Epidermal melanocyte (primary cell): Measurements from ENCODE around the gene PDZD4.

ENCODE experiments used
- DNase-seq: peaks from one replicate; pipeline ENCODE4 v3.0.0; 2011; ENCODE audit warnings: low spot score; ENCODE audit not compliant: insufficient read length

PDZD4 gene

DNA sequence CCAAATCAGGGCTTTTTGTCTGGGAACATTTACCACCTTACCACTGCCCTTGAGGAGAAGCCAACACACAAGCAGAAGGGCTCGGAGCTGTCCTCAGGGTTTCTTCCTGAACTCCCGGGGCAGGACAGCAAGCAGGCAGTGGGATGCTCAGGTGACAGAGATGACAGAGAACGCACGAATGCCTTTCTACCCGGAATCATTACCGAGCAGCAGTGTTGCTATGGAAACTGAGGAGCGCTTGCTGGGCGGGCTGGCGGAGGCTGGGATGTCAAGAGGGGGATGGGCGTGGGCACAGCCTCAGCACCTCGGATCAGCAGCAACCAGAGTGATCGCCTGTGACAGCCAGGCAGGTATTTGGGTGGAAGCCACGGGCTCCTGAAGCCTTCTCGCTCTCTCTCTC lies 18.1 kb downstream of the PDZD4 start:
- DNase-seq = no peak

DNA sequence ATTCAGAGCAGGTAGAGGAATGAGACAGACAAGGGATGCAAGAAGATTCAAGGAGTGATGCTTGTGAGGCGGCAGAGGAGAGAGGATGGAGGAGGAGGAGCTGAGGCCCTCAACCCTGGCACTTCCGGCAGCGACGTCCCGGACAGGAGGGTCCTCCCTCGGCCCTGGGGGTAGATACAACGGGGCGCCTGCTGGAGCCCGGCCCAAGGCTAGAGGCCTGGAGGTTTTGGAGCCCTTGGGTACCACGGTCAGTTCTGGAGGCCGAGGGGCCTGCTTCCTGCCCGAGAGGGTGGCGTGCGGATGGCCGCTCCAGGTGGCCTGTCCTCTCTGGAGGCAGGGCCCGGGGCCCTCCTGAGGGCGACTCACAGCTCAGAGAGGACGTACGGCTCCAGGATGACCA lies 22.4 kb downstream of the PDZD4 start:
- no peak for DNase-seq

DNA sequence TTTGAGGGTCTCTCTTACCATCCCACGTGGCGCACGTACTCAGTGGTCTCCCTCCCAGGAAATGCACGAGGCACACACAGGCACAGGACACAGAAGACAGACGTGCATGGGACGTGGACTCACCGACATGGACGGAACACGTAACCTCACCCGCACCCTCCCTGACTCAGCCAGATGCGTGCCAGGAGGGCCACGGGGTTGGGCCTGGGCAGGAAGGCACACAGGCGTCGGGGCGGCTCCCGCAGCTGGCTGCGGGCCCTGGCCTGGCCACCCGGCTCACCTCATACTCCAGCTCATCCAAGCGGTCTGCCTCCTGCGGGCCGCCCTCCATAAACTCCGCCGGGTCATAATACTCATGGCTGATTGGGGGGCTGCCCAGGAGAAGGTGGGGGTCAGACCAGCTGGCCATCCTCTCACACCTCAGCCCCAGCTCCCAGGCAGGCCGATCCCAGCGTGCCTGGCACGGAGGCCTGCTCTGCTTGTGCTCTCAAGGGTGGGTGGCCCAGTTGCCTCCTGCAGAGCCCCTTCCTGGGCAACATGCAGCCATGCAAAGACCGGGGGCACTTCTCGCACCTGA lies 23.3 kb downstream of the PDZD4 start:
- no peak for DNase-seq

DNA sequence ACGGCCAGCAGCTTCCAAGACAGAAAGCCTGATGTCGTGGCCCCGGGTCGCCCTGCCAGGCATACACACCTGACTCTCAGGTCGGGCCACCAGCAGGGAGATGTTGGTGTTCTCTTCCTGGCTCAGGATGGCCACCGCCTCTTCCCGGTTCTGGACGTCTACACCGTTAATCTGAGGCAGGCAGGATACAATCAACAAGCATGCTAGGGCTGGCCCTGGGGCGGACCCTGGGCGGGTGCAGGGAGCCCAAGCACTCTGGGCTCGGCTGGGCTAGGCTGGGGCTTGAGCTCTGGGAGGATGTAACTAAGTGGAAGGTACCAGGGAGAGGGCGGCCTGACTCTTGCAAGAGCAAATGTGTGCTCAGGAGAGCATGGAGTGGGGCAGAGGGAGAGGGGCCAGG lies 24.9 kb downstream of the PDZD4 start:
- DNase-seq = no peak

DNA sequence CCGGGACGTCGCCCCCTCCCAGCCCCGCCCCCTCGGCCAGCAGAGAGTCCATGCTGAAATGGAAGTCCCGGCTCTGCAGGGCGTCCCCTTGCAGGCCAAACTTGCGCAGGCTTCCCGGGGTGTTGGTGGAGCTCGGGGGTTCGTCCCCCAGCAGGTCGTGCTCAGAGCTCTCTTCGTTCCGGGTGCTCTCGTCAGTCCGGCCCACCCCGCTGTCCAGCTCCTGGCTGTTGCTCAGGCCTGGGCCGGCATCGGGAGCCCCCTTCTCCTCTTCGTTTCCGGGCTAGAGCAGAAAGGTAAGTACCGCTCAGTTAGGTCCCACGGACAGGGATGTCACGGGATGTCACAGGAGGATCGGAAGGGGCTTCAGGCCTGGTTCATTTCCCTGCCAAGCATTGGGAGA lies 25.7 kb downstream of the PDZD4 start:
- DNase-seq = no peak

DNA sequence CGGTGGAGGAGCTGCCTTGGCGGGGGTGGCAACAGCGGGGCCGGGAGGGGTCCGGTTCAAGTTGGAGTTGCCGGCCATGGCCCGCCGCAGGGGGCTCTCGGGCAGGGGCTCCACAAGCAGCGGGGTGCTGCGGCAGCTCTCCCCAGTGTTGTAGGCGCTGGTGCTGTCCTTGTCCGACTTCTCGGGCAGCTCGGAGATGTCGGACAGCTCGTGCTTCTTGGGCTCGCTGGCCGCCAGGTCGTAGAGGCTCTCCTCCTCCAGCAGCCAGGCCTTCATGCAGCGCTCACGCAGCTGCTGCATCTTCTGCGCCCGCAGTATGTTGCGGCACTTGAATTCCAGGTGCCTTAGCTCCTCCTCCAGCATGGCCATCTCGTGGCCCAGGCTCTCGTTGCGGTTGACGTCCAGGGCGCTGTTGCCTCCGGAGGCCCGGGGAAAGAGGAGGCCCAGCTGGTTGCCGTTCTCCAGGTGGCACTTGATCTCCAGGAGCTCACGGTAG lies 26.2 kb downstream of the PDZD4 start:
- no peak for DNase-seq

DNA sequence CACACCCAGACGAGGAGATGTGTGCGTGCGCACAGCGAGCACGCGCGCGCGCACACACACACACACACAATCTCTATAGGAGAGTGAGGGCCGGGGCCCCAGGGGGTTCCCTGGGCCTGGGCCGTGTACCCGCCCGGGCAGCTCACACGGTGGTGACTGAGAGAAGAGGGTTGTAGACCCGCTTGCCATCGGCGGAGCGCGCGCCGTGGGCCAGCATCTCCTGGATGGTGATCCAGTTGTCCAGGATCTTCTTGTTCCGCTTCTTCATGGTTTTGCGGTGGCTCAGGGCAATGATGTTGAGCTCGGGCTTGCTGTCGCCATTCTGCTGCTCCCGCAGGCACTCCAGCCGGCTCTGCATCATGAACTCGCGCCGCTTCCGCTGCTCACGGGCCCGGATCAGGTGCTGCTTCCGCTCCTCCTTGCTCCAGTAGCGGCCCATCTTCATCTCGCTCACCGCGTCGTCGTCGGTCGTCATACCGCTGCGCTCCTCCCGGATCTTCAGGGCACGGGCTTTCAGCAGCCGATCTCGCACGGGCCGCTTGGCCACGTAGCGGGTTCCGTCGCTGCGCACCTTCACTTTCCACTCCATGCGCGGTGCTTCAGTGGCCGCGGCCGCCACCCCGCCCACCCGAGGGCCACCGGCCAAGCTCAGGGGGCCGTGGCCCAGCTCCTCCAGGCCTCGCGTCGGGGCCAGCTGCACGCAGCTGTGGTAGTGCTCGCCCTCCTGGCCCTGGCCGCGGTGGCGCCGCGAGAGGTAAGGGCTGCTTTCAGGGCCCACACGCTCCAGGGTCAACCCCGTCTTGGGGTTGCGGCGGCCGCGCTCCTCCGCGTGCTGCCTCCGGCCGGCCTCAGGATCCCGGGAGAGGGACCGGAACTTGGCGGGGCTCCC lies 26.9 kb downstream of the PDZD4 start:
- no peak for DNase-seq

DNA sequence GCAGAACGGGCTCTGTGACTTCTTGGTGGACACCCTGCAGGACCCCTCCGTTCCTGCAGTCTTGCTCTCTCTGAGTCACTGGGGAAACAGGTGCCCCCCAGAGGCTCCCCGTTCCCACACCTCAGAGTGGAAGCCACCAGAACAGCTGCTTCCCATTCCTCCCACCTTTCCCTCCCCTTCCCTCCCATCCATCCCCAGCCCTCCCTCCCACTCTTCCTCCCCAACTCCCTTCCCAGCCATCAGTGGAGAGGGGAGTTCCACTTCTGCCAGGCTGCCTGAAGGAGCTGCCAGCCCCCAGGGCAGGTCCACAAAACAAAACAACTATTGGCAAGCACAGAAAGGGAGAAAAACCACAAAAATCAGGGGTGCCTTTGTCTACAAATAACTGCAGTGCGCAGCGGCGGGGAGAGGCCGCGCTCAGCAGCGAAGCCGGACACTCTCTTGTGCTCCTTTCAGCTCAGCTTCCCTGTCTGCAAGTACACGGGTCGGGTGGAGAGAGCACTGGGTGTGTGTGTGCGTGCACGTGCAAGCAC lies 27.8 kb downstream of the PDZD4 start:
- peak; percentile 45 for DNase-seq

DNA sequence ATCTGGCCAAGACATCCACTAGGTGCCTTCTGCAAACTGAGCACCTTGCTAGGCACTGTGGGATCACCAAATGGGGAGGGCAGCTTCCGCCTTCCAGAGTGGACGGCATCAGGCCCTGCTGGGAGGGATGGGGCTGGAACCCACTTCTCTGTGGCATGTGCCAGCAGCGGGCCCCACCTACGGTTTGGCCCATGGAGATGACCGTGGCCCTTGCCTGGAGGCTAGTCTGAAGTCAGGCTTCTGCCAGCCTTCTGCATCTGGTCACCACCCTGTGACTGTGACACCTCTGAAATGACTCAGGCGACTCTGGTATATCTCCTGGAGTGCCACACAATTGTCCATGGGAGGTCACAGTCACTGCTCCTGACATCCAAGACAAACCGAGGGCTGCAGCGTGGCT lies 28.7 kb downstream of the PDZD4 start:
- DNase-seq = no peak

DNA sequence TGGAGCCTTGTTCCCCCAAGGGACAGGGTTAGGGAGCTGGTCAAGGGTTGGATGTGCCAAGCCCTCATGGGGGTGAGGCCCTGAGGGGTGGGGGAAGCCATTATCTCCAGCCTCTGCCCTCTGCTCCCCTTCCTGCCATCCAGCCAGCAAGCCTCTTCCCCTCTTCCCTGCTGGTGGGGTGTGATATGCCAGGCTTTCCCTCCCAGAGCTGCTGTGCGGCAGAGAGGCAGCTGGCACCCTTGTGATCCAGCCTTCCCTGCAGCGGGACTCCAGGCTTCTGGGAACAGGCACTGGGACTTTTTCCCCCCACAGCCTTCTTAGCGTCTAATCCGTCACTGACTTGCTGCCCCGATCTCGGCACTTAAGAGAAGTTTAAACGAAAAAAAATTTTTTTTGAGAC lies 29.6 kb downstream of the PDZD4 start:
- DNase-seq = no peak

DNA sequence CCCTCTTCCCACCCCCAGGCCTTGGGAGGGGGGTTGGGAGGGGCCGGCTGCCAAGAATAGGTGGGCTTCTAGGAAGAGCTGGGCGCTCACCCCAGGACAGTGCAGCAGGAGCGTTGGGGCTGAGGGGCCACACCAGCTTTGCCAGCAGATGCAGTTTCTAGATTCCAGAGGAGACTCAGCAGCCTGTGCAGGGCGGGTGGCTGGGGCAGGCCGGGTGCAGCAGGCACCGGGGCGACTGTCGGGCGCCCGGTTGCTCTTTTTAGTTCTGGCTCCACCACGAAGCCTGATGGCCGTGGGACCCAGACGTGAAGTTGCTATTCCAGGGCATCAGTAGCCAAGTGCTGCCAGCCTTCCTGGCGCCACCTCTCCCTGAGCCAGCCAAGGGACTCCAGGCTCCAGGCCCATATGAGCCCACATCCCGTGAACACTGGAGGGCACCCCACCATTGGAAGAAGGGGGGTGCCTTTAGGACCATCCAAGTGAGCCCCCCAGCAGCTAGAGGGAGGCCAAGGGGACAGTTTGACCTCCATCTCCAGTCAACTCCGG lies 30.1 kb downstream of the PDZD4 start:
- DNase-seq = no peak

DNA sequence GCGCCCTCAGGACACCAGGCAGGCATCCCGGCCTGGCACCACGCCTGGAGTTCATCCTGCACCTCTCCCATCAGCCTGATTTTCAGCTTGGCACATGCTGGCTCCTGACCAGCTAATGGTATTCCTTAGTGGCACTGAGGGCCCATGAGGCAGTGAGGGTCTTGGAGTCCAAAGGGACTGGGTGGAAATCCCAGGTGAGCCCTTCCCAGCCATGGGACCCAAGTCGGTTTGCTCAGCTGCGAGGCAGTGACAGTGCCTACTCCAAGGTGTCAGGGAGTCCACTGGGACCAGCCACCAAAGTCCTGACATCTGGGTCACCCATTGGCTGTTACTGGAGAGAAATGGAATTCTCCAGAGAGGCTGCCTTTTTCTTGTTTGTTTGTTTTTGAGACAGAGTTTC lies 31.0 kb downstream of the PDZD4 start:
- no peak for DNase-seq

DNA sequence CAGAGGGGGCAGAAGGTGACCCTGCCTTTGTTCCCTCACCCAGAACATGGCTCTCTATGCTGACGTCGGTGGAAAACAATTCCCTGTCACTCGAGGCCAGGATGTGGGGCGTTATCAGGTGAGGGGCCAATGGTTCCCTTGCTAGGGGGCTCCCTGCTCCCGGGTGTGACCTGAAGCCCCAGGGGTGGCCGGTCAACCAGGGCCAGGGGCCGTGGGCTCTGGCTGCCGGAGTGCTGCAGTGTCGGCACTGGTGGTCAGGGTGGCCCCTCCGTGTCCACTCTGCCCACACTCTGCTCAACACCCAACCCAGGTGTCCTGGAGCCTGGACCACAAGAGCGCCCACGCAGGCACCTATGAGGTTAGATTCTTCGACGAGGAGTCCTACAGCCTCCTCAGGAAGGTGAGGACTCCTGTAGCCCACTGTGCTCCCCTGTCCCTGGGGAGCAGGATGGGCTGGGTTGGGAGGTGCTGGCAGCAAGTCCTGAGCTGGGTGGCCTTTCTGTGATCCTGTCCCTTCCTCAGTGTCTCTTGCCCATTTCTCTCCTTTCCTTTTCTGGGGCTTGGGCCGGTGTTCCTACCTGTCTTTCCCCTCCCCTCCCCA lies 32.8 kb downstream of the PDZD4 start:
- DNase-seq = no peak

DNA sequence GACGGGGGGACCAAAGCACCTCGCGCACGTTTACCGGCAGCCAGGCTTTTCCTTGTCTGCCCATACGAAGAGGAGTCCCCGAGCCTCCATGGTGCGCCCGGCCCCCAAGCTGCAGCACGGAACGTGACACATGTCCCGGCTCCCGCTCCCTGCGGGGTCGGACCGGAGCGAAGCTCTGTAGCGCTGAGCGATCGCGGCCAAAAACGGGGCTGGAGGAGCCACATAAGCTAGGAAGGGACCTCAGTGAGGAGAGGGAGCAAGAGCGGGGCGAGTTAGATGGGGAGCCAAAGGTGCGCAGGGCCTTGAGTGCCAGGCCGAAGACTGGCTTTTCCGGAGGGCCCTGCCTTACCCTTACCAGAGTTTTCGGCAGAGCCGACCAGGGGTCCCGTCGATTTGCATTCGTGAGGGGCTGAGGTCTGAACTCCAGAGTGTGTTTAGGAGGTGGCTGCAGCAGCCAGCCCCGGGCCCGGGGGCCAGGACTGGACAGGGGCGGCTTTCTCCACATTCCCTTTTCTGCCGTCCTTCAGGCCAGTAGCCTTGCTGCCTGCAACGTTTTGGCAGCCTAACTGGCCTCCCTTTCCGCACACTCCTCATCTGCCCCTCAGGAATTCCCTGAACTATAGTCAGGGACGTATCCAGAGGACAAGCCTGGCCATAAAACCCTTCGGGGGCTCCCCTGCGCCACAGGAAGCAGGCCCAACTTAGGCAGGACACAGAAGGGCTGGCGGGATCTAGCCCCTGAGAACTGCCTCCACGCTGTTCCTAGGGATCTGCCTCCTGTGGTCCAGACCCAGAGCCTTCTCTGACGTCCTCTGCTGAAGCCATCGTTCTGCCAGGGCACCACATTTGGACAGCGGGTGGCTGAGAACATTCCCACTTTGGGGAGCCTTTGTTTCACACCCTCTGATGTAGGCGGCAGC lies 35.2 kb downstream of the PDZD4 start:
- no peak for DNase-seq

DNA sequence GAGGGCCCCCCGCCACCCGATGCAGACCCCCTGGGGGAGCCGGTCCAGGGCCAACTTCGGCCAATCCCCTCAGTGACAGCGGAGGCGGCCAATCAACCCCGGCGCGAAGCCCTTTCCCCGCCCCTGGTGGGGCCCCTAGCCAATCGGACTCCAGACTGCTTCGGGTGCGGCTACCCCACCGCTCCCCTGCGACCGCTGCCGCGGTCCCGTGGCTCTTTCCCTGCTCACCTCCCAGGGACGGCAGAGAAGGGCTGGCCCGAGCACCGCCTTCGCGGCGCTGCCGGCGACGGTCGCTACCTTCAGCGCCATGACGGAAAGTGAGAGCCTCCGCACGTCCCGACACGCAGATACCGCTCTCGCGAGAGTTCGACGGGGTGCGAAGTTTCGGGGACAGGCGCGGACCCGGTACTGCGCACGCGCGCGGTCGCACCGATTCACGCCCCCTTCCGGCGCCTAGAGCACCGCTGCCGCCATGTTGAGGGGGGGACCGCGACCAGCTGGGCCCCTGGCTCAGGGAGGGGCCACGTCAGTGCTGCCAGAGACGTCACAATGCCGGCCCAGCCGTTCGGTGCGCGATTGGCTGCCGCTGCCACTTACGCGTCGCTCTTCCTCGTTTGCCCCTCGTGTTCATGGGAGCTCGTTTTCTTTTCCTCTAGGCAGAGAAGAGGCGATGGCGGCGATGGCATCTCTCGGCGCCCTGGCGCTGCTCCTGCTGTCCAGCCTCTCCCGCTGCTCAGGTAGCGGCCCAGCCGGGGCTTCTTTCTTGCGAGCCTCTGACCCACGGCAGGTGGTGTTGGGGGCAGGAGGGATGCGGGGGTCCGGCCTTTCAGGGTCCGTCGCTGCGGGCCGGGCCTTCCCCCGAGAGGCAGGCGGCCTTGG lies 36.1 kb downstream of the PDZD4 start, which contains the start of the genes IDH3G and SSR4:
TSS of gene IDH3G (minus strand) at position 358 of the 879 bp plus-strand sequence. CDS start at position 309, 49 bp downstream.
TSS of gene SSR4 (plus strand) at position 651 of the 879 bp plus-strand sequence. CDS start at position 671, 20 bp downstream.
- peak; percentile 96 for DNase-seq

DNA sequence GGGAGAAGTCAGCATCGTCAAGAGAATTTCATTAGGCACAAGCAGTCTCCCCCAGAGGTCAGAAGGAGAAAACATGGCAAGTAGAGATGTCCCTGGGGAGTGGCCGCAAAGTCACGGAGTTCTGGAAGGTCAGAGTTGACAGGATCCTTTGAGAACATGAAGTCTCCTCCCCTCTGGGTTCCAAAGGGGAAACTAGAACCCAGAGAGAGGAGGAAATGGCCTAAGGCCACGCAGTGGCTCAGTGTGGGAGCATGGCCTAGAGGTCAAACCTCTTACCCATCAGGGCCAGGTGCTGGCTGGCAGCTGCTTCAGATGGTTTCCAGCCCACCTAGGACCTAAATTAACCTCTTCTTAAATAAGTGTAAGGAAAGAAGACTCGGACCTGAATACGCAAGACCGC lies 37.1 kb downstream of the PDZD4 start:
- no peak for DNase-seq

DNA sequence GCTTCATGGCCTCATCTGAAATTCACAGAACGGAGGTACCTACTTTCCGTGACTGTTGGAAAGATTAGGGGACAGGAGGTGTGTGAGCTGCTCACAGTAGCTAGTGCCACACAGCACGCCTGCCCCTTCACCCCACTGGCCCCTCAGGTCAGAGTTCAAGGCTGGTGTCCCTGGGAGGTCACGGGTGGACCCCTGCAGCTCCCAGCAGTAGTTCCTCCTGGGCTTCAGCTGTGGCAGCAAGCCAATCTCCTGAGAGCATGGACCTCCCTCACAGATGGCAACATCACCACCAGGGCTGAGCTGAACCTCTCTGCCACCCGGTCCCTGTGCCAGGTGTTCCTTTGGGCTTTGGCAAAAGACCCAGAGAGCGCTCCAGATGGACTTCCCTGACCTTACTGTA lies 38.0 kb downstream of the PDZD4 start:
- no peak for DNase-seq

DNA sequence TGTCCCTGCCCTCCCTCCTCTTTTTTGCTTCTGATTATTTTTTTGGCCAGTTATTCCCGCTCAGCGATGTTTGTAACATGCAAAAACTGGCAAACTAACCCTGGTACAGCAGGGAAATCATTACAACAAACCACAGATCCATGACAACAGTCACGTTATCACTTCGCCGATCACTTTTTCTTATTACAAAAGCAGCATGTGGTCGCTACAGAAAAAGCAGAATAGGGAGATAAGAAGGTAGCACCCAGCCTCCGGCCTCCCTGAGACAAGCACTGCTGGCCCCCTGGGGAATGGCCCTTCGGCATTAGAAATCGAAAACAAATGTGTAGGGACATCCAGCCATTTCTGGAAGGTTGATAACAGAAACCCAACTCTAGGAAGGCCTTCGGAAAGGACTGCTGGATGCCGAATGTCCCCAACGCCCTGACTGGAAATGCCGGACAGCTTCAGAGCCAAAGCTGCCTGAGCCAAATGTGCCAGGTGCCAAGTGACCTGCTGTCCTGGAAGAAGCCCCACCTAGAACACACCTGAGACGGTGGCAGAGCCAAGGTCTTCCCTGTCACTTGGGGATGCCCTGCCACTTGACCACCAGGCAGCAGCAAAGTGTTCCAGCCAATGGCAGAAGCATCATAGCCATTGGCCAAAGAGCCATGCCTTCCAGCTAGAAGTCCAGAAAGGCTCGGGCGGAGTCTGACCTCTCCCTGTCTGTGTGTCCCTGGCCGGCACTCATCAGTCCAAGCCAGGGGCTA lies 39.1 kb downstream of the PDZD4 start:
- DNase-seq = no peak

DNA sequence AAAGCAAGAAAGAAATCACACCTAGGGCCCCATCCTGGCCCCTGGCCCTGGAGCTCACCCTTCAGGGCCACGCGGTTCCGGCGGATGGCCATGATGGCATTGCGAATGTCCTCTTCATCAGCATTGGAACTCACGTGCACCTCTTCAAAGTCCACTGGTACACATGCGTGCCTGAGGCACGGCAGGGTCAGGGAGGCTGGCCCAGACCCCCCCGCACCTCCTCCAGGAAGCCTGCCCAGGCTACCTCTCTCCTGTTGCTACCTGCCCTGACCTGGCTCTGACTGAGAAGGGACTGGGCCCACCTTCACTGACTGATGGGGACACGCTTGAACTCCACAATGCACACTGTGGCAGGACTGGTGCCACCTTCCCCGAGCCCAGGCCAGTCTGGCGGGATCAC lies 40.7 kb downstream of the PDZD4 start:
- DNase-seq = no peak
